Measurements from ENCODE around the gene RHBDF1.

- TF ChIP-seq CTCF (IDR thresholded peaks at IDR 0.05) (no peak), POLR2A (IDR thresholded peaks at IDR 0.05) (no peak), EP300 (IDR thresholded peaks at IDR 0.05) (no peak)
These were observed 32.5 kb upstream of the RHBDF1 start for GRCh38 chr16:104928-105327.
